Vagina (tissue), 2 donors: ENCODE results near the gene ATP11A. TPM values are rescaled to one million over a fixed set of nuclear protein-coding genes. Genes with fewer than 3 reads are reported as not detected.

ENCODE experiments used
- DNase-seq, 2 donors: peaks; one replicate each; pipeline ENCODE4 v3.0.0-alpha.2; 2017; ENCODE audit errors: extremely low spot score in 2 of 2
- H3K27ac ChIP-seq: fragments of 200-600 bp; sonication (generic); one replicate; pipeline ENCODE4 v1.5.1; 2019
- H3K27me3 ChIP-seq: fragments of 200-600 bp; sonication (generic); one replicate; pipeline ENCODE4 v1.5.1; 2019
- H3K36me3 ChIP-seq, 2 donors: fragments of 200-600 bp; sonication (generic); one replicate each; pipeline ENCODE4 v1.5.1; 2017 to 2019
- H3K4me1 ChIP-seq: fragments of 200-600 bp; sonication (generic); one replicate; pipeline ENCODE4 v1.5.1; 2019
- H3K4me3 ChIP-seq, 2 donors: fragments of 200-600 bp; sonication (generic); 1 replicate in 1 of 2; 2 replicates in 1 of 2; pipeline ENCODE4 v1.5.1; 2016 to 2019
- H3K9me3 ChIP-seq: fragments of 200-600 bp; sonication (generic); one replicate; pipeline ENCODE4 v1.5.1; 2019
- CTCF ChIP-seq, 3 experiments: fragments of 450-650 bp in 2 of 3; fragments of 200-600 bp in 1 of 3; sonication (generic) in 1 of 3; IDR thresholded peaks; one replicate each; pipeline ENCODE4 v1.5.1; 2017 to 2019; ENCODE audit warnings: antibody characterized with exemption in 3 of 3, mild to moderate bottlenecking in 2 of 3, moderate library complexity in 2 of 3
- POLR2A ChIP-seq, 2 donors: fragments of 450-650 bp; IDR thresholded peaks; one replicate each; pipeline ENCODE4 v1.6.1; 2017; ENCODE audit warnings: antibody characterized with exemption in 2 of 2, mild to moderate bottlenecking in 2 of 2, moderate library complexity in 2 of 2
- POLR2AphosphoS5 ChIP-seq, 2 donors: sonication (generic); formaldehyde crosslinking; IDR thresholded peaks; one replicate each; pipeline ENCODE4 v1.9.0; 2017; ENCODE audit warnings: antibody characterized with exemption in 2 of 2, mild to moderate bottlenecking in 2 of 2, low read depth in 1 of 2; ENCODE audit not compliant: insufficient read depth in 1 of 2
- intact Hi-C: fragments of 100-400 bp; cut with DNase I; formaldehyde crosslinking; loops from one replicate; pipeline ENCODE4 v1.15.1; 2023
- total RNA-seq: library from RNA; depleted of rRNA; stranded (reverse); fragments of >200 nt; gene quantifications from one replicate; pipeline ENCODE4 v1.2.3, GENCODE V29; 2016

The ATP11A gene
- total RNA-seq, 1 donor from 2014 or later, result 33.4 TPM

- Histone ChIP-seq H3K27me3 (no peaks in the 10 kb centered on the region), H3K4me3 (no peak overlapping the region), H3K27ac (no peak overlapping the region), H3K4me1 (no peaks in the 10 kb centered on the region), H3K9me3 (no peaks in the 10 kb centered on the region), H3K36me3 (no peaks in the 10 kb centered on the region)
- no peak for DNase-seq
- TF ChIP-seq POLR2A (IDR thresholded peaks at IDR 0.05), result no peak
- TF ChIP-seq POLR2AphosphoS5 (IDR thresholded peaks at IDR 0.05; ENCODE audit: insufficient read depth in 1 of 2, low read depth in 1 of 2), result no peak
- TF ChIP-seq CTCF (IDR thresholded peaks at IDR 0.05), result no peak
- intact Hi-C loops, result no loop called here
Observed at GRCh38 chr13:112791663-112792440, 102.0 kb downstream of the ATP11A start.

GRCh38 chr13:112792511-112792910, 102.7 kb downstream of the ATP11A start:
- intact Hi-C loops, result no loop called here
- H3K27ac ChIP-seq, result no peak overlapping the region
- DNase-seq, result peak in 1 of 2 donors; percentile 46

GRCh38 chr13:112793545-112794445, 104.0 kb downstream of the ATP11A start:
- DNase-seq, result peak; percentile 62 to 90
- H3K27me3 ChIP-seq, result no peaks in the 10 kb centered on the region
- no peak overlapping the region for H3K27ac ChIP-seq
- TF ChIP-seq POLR2AphosphoS5 (IDR thresholded peaks at IDR 0.05; ENCODE audit: insufficient read depth in 1 of 2, low read depth in 1 of 2) (no peak), CTCF (IDR thresholded peaks at IDR 0.05) (no peak), POLR2A (IDR thresholded peaks at IDR 0.05) (no peak)
- H3K4me1 ChIP-seq, result no peaks in the 10 kb centered on the region
- intact Hi-C loops, result no loop called here
- no peaks in the 10 kb centered on the region for H3K9me3 ChIP-seq
- no peak overlapping the region for H3K4me3 ChIP-seq
- no peaks in the 10 kb centered on the region for H3K36me3 ChIP-seq

More at GRCh38 chr13:112792511-112792910, 102.7 kb downstream of the ATP11A start:
- Histone ChIP-seq H3K36me3 (no peaks in the 10 kb centered on the region), H3K27me3 (no peaks in the 10 kb centered on the region), H3K9me3 (no peaks in the 10 kb centered on the region), H3K4me3 (no peak overlapping the region), H3K4me1 (no peaks in the 10 kb centered on the region)
- TF ChIP-seq POLR2A (IDR thresholded peaks at IDR 0.05) (no peak), CTCF (IDR thresholded peaks at IDR 0.05) (no peak), POLR2AphosphoS5 (IDR thresholded peaks at IDR 0.05; ENCODE audit: insufficient read depth in 1 of 2, low read depth in 1 of 2) (no peak)

- Histone ChIP-seq H3K4me3 (no peak overlapping the region), H3K36me3 (no peaks in the 10 kb centered on the region), H3K27me3 (no peaks in the 10 kb centered on the region), H3K4me1 (no peaks in the 10 kb centered on the region), H3K27ac (no peak overlapping the region), H3K9me3 (no peaks in the 10 kb centered on the region)
- intact Hi-C loops, result no loop called here
- DNase-seq, result no peak
- no peak for TF ChIP-seq CTCF (IDR thresholded peaks at IDR 0.05)
- no peak for TF ChIP-seq POLR2A (IDR thresholded peaks at IDR 0.05)
- no peak for TF ChIP-seq POLR2AphosphoS5 (IDR thresholded peaks at IDR 0.05; ENCODE audit: insufficient read depth in 1 of 2, low read depth in 1 of 2)
Observed at GRCh38 chr13:112795277-112795676, 105.4 kb downstream of the ATP11A start.
